GM12878 (cell line): Measurements from ENCODE around the gene SYPL2. TPM values are rescaled to one million over a fixed set of nuclear protein-coding genes. Genes with fewer than 3 reads are reported as not detected.

Source experiments
- ATAC-seq: fragments of 200-7000 bp; cut with Tn5 transposase; 3 replicates; pipeline ENCODE4 v1.9.1; 2020; ENCODE audit warnings: mild to moderate bottlenecking, moderate library complexity
- BruUV-seq: library from RNA; stranded (reverse); fragments of 400-500 nt; replicated peaks from 2 replicates; lab custom pipeline; 2021; lab: Mats Ljungman, UMichigan
- CTCF ChIA-PET: fragments of 300-600 bp; sonication (Branson Sonifier 250); formaldehyde crosslinking; extraction: SDS; loops from one replicate; lab custom pipeline; 2021; ENCODE audit warnings: inconsistent platforms; lab: Yijun Ruan, JAX
- POLR2A ChIA-PET: fragments of 350-600 bp; formaldehyde crosslinking; extraction: SDS; loops from one replicate; lab custom pipeline; 2021; ENCODE audit warnings: inconsistent platforms; lab: Charles Lee
- RAD21 ChIA-PET: fragments of 300-600 bp; sonication (Branson Sonifier 250); formaldehyde crosslinking; loops from one replicate; lab custom pipeline; 2023; ENCODE audit warnings: antibody characterized with exemption; ENCODE audit not compliant: unreplicated experiment; lab: Charles Lee
- SMC1A ChIA-PET: fragments of 300-600 bp; sonication (Branson Sonifier 250); formaldehyde crosslinking; loops from one replicate; lab custom pipeline; 2023; ENCODE audit not compliant: unreplicated experiment, uncharacterized antibody; lab: Charles Lee
- DNase-seq: peaks from one replicate; pipeline ENCODE4 v3.0.0-alpha.2; 2011; ENCODE audit warnings: low read depth, low spot score
- FAIRE-seq: peaks from 3 replicates; lab custom pipeline; 2011; peaks lifted over from hg19 to GRCh38; lab: Jason Lieb, UNC
- H2AFZ ChIP-seq: 2 replicates; pipeline ENCODE4 v1.6.0; 2011; ENCODE audit warnings: low read depth, low read length, control low read depth; ENCODE audit not compliant: control insufficient read depth
- H3K27ac ChIP-seq: 2 replicates; pipeline ENCODE4 v1.5.1; 2011; ENCODE audit warnings: control low read depth; ENCODE audit not compliant: control insufficient read depth, insufficient read depth
- H3K27me3 ChIP-seq, 2 experiments: replicated peaks in 1 of 2; 2 replicates each; pipeline versions ENCODE4 v1.6.0 to v1.6.1; 2011; ENCODE audit warnings: low read length in 1 of 2; ENCODE audit not compliant: control insufficient read depth in 2 of 2, insufficient read depth in 2 of 2
- H3K36me3 ChIP-seq, 2 experiments: 2 replicates each; pipeline ENCODE4 v1.5.1; 2011; ENCODE audit warnings: low read length in 1 of 2; ENCODE audit not compliant: control insufficient read depth in 2 of 2, insufficient read depth in 2 of 2
- H3K4me1 ChIP-seq: 2 replicates; pipeline ENCODE4 v1.6.1; 2011; ENCODE audit warnings: mild to moderate bottlenecking, low read length, moderate library complexity, mixed read lengths; ENCODE audit not compliant: control insufficient read depth, insufficient read depth
- H3K4me2 ChIP-seq: 2 replicates; pipeline ENCODE4 v1.6.0; 2011; ENCODE audit warnings: control low read depth; ENCODE audit not compliant: control insufficient read depth, insufficient read depth
- H3K4me3 ChIP-seq: fragments of 200-600 bp; sonication (generic); 2 replicates; pipeline ENCODE4 v1.5.1; 2016
- H3K79me2 ChIP-seq: 2 replicates; pipeline ENCODE4 v1.6.0; 2011; ENCODE audit warnings: low read length; ENCODE audit not compliant: control insufficient read depth, insufficient read depth
- H3K9ac ChIP-seq: 2 replicates; pipeline ENCODE4 v1.8.0; 2011; ENCODE audit warnings: low read length, control low read depth, mixed read lengths; ENCODE audit not compliant: control insufficient read depth, insufficient read depth
- H3K9me3 ChIP-seq: replicated peaks from 3 replicates; pipeline ENCODE4 v1.5.1; 2011; ENCODE audit warnings: mild to moderate bottlenecking, low read length; ENCODE audit not compliant: control insufficient read depth, insufficient read depth
- H4K20me1 ChIP-seq: 2 replicates; pipeline ENCODE4 v1.6.0; 2011; ENCODE audit not compliant: control insufficient read depth, insufficient read depth
- CHD4 ChIP-seq: fragments of 200-600 bp; sonication (generic); IDR thresholded peaks from 2 replicates; pipeline ENCODE4 v1.6.1; 2016; ENCODE audit warnings: mild to moderate bottlenecking
- EED ChIP-seq: sonication (generic); IDR thresholded peaks from 2 replicates; pipeline ENCODE4 v1.6.1; 2016; ENCODE audit warnings: antibody characterized with exemption, low read depth
- ETV6 ChIP-seq, 2 experiments: fragments of 450-650 bp in 1 of 2; IDR thresholded peaks in 1 of 2; conservative IDR thresholded peaks in 1 of 2; 2 replicates each; pipeline ENCODE4 v1.6.1; 2014; ENCODE audit warnings: antibody characterized with exemption in 1 of 2, borderline replicate concordance in 1 of 2, low read depth in 1 of 2, mild to moderate bottlenecking in 1 of 2, moderate library complexity in 1 of 2
- FOXK2 ChIP-seq: fragments of 450-650 bp; IDR thresholded peaks from 2 replicates; pipeline ENCODE4 v1.6.1; 2017; ENCODE audit warnings: mild to moderate bottlenecking, moderate library complexity
- IRF4 ChIP-seq: IDR thresholded peaks from 2 replicates; pipeline ENCODE4 v1.6.1; 2011; ENCODE audit warnings: low read depth, low read length
- KLF5 ChIP-seq: fragments of 450-650 bp; IDR thresholded peaks from 2 replicates; pipeline ENCODE4 v1.6.1; 2014; ENCODE audit warnings: mild to moderate bottlenecking; ENCODE audit not compliant: partially characterized antibody
- NBN ChIP-seq: fragments of 450-650 bp; IDR thresholded peaks from 2 replicates; pipeline ENCODE4 v1.6.1; 2016
- RBBP5 ChIP-seq: fragments of 200-600 bp; sonication (generic); conservative IDR thresholded peaks from 2 replicates; pipeline ENCODE4 v1.6.1; 2016
- SMAD5 ChIP-seq: IDR thresholded peaks from 2 replicates; pipeline ENCODE4 v1.6.1; 2016; ENCODE audit warnings: antibody characterized with exemption, low read depth
- STAT1 ChIP-seq: fragments of 450-650 bp; conservative IDR thresholded peaks from 2 replicates; pipeline ENCODE4 v1.6.1; 2014; ENCODE audit warnings: antibody characterized with exemption, mild to moderate bottlenecking
- TAF1 ChIP-seq: IDR thresholded peaks from 2 replicates; pipeline ENCODE4 v1.6.1; 2011; ENCODE audit warnings: mild to moderate bottlenecking, low read depth, low read length, borderline replicate concordance
- TCF7 ChIP-seq: IDR thresholded peaks from 2 replicates; pipeline ENCODE4 v1.6.1; 2014; ENCODE audit warnings: antibody characterized with exemption, borderline replicate concordance
- ZNF384 ChIP-seq: IDR thresholded peaks from 2 replicates; pipeline ENCODE4 v1.6.1; 2012; ENCODE audit warnings: low read depth, mild to moderate bottlenecking, low read length, improper control_type of control experiment, borderline replicate concordance
- WGBS: methylation state at CpG from one replicate; pipeline ENCODE4 v1.1.6; 2016; ENCODE audit warnings: low lambda C conversion rate; ENCODE audit not compliant: insufficient replicate concordance, insufficient coverage; ENCODE audit errors: missing lambda C conversion rate; 5-methylcytosine and 5-hydroxymethylcytosine counted together
- in situ Hi-C: fragments of 300-500 bp; cut with MboI; formaldehyde crosslinking; loops from 9 replicates; pipeline ENCODE4 v1.14.3; 2018; ENCODE audit warnings: mixed read lengths
- intact Hi-C: fragments of 100-400 bp; cut with micrococcal nuclease; formaldehyde crosslinking; loops from one replicate; pipeline ENCODE4 v1.14.2; 2022; ENCODE audit not compliant: unreplicated experiment
- polyA plus RNA-seq, 11 experiments: library from polyadenylated mRNA; depleted of rRNA in 4 of 11; unstranded in 6 of 11; stranded (reverse) in 5 of 11; fragments of >200 nt; fragmentation: Nextera tagmentation in 4 of 11; fragmentation: Illumina TruSeq in 1 of 11; extraction: Ambion mirVana in 4 of 11; extraction: Trizol in 1 of 11; gene quantifications; 1 replicate in 1 of 11; 2 replicates in 10 of 11; pipeline versions ENCODE4 v1.2.1 to v1.2.3, GENCODE V29; 2011 to 2016; ENCODE audit warnings: inconsistent platforms in 2 of 11, missing spikeins in 2 of 11, low read depth in 1 of 11
- total RNA-seq, 4 experiments: library from RNA; depleted of rRNA in 3 of 4; stranded (reverse); fragments of >200 nt in 3 of 4; fragmentation: Illumina TruSeq in 1 of 4; extraction: Trizol in 1 of 4; gene quantifications; 2 replicates each; pipeline versions ENCODE4 v1.2.1 to v1.2.3, GENCODE V29; 2013 to 2021
- TF ChIP-seq, protein P1 (sequence below): IDR thresholded peaks from 2 replicates; pipeline ENCODE4 v1.6.1; 2011; ENCODE audit warnings: low read depth, low read length, improper control_type of control experiment, borderline replicate concordance
- TF ChIP-seq, protein P2 (sequence below): IDR thresholded peaks from 2 replicates; pipeline ENCODE4 v1.6.1; 2012; ENCODE audit warnings: low read depth, low read length, improper control_type of control experiment
- TF ChIP-seq, protein P3 (sequence below): fragments of 450-650 bp; IDR thresholded peaks from 2 replicates; pipeline ENCODE4 v1.6.1; 2017; ENCODE audit warnings: mild to moderate bottlenecking, moderate library complexity

Gene SYPL2
- total and polyA plus RNA-seq, 10 of the 15 experiments (the other 5 are each of a cell fraction or from before 2014, with no cell fraction given), result 0.04 to 0.11 (median 0.06) TPM; not detected in 3

DNA sequence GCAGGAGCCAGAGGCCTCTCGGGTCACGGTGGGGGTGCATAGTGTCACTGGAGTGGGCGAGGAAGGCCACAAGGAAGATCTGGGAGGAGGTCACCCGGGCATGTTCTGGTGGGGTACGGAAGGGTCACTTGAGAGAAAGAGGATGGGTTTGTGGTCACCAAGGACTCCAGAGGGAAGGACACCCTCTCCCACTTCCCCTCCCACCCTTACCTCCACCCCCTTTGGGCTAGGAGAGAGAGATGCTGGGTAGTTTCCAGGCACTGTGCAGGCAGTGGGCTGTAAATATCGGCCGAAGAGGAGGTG is 42.5 kb downstream of the SYPL2 start:
- BruUV-seq, result no TSS peak
- Histone ChIP-seq H3K27ac (no peak overlapping the region), H3K79me2 (no peaks in the 10 kb centered on the region), H2AFZ (no peak overlapping the region), H3K4me1 (0 out of 2 replicates have a peak, but pooled peaks cover 3% of the 10 kb centered on the region), H3K36me3 (no peaks in the 10 kb centered on the region), H3K4me2 (peak overlapping the region; percentile 96), H3K27me3 (no peaks in the 10 kb centered on the region), H3K4me3 (no peak overlapping the region; the same call in 1 of the 2 replicates), H3K9ac (no peak overlapping the region), H4K20me1 (no peaks in the 10 kb centered on the region), H3K9me3 (no peaks in the 10 kb centered on the region)
- TF ChIP-seq, protein P1, sequence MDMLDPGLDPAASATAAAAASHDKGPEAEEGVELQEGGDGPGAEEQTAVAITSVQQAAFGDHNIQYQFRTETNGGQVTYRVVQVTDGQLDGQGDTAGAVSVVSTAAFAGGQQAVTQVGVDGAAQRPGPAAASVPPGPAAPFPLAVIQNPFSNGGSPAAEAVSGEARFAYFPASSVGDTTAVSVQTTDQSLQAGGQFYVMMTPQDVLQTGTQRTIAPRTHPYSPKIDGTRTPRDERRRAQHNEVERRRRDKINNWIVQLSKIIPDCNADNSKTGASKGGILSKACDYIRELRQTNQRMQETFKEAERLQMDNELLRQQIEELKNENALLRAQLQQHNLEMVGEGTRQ, result no peak
- TF ChIP-seq SMAD5 (no peak), STAT1 (no peak), ZNF384 (no peak), EED (no peak), ETV6 (conservative IDR thresholded peaks at IDR 0.05 in 1 of 2, IDR thresholded peaks at IDR 0.05 in 1 of 2; ENCODE audit: borderline replicate concordance in 1 of 2, low read depth in 1 of 2) (no peak), RBBP5 (no peak), FOXK2 (no peak), NBN (no peak), KLF5 (no peak), TCF7 (no peak), CHD4 (no peak), IRF4 (no peak), TAF1 (no peak)
- TF ChIP-seq, protein P2, sequence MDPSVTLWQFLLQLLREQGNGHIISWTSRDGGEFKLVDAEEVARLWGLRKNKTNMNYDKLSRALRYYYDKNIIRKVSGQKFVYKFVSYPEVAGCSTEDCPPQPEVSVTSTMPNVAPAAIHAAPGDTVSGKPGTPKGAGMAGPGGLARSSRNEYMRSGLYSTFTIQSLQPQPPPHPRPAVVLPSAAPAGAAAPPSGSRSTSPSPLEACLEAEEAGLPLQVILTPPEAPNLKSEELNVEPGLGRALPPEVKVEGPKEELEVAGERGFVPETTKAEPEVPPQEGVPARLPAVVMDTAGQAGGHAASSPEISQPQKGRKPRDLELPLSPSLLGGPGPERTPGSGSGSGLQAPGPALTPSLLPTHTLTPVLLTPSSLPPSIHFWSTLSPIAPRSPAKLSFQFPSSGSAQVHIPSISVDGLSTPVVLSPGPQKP, result no peak
- TF ChIP-seq, protein P3, sequence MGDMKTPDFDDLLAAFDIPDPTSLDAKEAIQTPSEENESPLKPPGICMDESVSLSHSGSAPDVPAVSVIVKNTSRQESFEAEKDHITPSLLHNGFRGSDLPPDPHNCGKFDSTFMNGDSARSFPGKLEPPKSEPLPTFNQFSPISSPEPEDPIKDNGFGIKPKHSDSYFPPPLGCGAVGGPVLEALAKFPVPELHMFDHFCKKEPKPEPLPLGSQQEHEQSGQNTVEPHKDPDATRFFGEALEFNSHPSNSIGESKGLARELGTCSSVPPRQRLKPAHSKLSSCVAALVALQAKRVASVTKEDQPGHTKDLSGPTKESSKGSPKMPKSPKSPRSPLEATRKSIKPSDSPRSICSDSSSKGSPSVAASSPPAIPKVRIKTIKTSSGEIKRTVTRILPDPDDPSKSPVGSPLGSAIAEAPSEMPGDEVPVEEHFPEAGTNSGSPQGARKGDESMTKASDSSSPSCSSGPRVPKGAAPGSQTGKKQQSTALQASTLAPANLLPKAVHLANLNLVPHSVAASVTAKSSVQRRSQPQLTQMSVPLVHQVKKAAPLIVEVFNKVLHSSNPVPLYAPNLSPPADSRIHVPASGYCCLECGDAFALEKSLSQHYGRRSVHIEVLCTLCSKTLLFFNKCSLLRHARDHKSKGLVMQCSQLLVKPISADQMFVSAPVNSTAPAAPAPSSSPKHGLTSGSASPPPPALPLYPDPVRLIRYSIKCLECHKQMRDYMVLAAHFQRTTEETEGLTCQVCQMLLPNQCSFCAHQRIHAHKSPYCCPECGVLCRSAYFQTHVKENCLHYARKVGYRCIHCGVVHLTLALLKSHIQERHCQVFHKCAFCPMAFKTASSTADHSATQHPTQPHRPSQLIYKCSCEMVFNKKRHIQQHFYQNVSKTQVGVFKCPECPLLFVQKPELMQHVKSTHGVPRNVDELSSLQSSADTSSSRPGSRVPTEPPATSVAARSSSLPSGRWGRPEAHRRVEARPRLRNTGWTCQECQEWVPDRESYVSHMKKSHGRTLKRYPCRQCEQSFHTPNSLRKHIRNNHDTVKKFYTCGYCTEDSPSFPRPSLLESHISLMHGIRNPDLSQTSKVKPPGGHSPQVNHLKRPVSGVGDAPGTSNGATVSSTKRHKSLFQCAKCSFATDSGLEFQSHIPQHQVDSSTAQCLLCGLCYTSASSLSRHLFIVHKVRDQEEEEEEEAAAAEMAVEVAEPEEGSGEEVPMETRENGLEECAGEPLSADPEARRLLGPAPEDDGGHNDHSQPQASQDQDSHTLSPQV, result no peak
- RAD21 ChIA-PET, result interaction anchor here (1.4 to 1.8 kb wide), 2 partner anchors 24 to 231 kb away, joined by 3 to 5 read pairs; no protein-coding TSS in a partner anchor
- intact Hi-C loops, result no loop called here
- 92% methylated on average over 7 of the region's 7 CpGs for WGBS
- no peak for ATAC-seq
- DNase-seq, result no peak
- CTCF ChIA-PET, result interaction anchor here (19.4 to 26.7 kb wide), 2 partner anchors 14 to 23 kb away, joined by 240 to 1280 read pairs; partner anchors contain the start of genes CYB561D1 and GPR61
- in situ Hi-C loops, result no loop called here
- POLR2A ChIA-PET, result no interaction called here
- FAIRE-seq, result no peak
- SMC1A ChIA-PET, result interaction anchor here (15.8 kb wide), 1 partner anchor 19 kb away, joined by 205 read pairs; no protein-coding TSS in a partner anchor
